Smooth muscle cell (in vitro differentiated cells): Measurements from ENCODE around the gene RBMS1. TPM values are rescaled to one million over a fixed set of nuclear protein-coding genes. Genes with fewer than 3 reads are reported as not detected.
A peak's percentile ranks its signal among the peaks of the same experiment; 100 is the strongest.

Source experiments
- DNase-seq: peaks from one replicate; lab custom pipeline; 2025; ENCODE audit not compliant: unreplicated experiment; lab: John Stamatoyannopoulos, UW
- H2AFZ ChIP-seq: fragments of 200-600 bp; sonication (generic); 2 replicates; pipeline ENCODE4 v1.6.0; 2016; ENCODE audit warnings: antibody characterized with exemption, low read depth, mild to moderate bottlenecking
- H3F3A ChIP-seq: fragments of 200-600 bp; sonication (generic); 2 replicates; pipeline ENCODE4 v1.6.0; 2017; ENCODE audit warnings: antibody characterized with exemption, low read depth
- H3K27ac ChIP-seq: fragments of 200-600 bp; sonication (generic); 2 replicates; pipeline ENCODE4 v1.5.1; 2016; ENCODE audit warnings: low read depth, mild to moderate bottlenecking
- H3K27me3 ChIP-seq: fragments of 200-600 bp; sonication (generic); 2 replicates; pipeline ENCODE4 v1.6.1; 2016; ENCODE audit warnings: low read depth, mild to moderate bottlenecking
- H3K36me3 ChIP-seq: fragments of 200-600 bp; sonication (generic); 2 replicates; pipeline ENCODE4 v1.5.1; 2016; ENCODE audit warnings: low read depth
- H3K4me1 ChIP-seq: fragments of 200-600 bp; sonication (generic); 2 replicates; pipeline ENCODE4 v1.5.1; 2016; ENCODE audit warnings: low read depth
- H3K4me2 ChIP-seq: fragments of 200-600 bp; sonication (generic); 2 replicates; pipeline ENCODE4 v1.6.0; 2016; ENCODE audit warnings: mild to moderate bottlenecking
- H3K4me3 ChIP-seq: fragments of 200-600 bp; sonication (generic); 2 replicates; pipeline ENCODE4 v1.5.1; 2016; ENCODE audit warnings: mild to moderate bottlenecking
- H3K79me2 ChIP-seq: fragments of 200-600 bp; sonication (generic); 2 replicates; pipeline ENCODE4 v1.6.0; 2016; ENCODE audit warnings: low read depth, mild to moderate bottlenecking
- H3K9ac ChIP-seq: fragments of 200-600 bp; sonication (generic); 2 replicates; pipeline ENCODE4 v1.6.0; 2016; ENCODE audit warnings: low read depth
- H3K9me3 ChIP-seq: fragments of 200-600 bp; sonication (generic); replicated peaks from 2 replicates; pipeline ENCODE4 v1.5.1; 2016; ENCODE audit warnings: low read depth
- H4K20me1 ChIP-seq: fragments of 200-600 bp; sonication (generic); 2 replicates; pipeline ENCODE4 v1.6.0; 2016; ENCODE audit warnings: low read depth
- CTCF ChIP-seq: fragments of 200-600 bp; sonication (generic); IDR thresholded peaks from 2 replicates; pipeline ENCODE4 v1.5.1; 2017; ENCODE audit warnings: borderline replicate concordance, mild to moderate bottlenecking, antibody characterized with exemption; ENCODE audit not compliant: insufficient read depth, poor library complexity, severe bottlenecking
- WGBS: methylation state at CpG from one replicate; pipeline ENCODE4 v1.1.7; 2016; ENCODE audit warnings: low lambda C conversion rate; 5-methylcytosine and 5-hydroxymethylcytosine counted together
- polyA plus RNA-seq: library from polyadenylated mRNA; unstranded; fragments of >200 nt; fragmentation: Nextera tagmentation; extraction: Ambion mirVana; gene quantifications from 2 replicates; pipeline ENCODE4 v1.2.1, GENCODE V29; 2016
- total RNA-seq: library from RNA; depleted of rRNA; stranded (reverse); fragments of >200 nt; gene quantifications from 2 replicates; pipeline ENCODE4 v1.2.3, GENCODE V29; 2014

Gene RBMS1
- total and polyA plus RNA-seq, 2 experiments from 2014 or later, result 103 to 160 TPM

DNA sequence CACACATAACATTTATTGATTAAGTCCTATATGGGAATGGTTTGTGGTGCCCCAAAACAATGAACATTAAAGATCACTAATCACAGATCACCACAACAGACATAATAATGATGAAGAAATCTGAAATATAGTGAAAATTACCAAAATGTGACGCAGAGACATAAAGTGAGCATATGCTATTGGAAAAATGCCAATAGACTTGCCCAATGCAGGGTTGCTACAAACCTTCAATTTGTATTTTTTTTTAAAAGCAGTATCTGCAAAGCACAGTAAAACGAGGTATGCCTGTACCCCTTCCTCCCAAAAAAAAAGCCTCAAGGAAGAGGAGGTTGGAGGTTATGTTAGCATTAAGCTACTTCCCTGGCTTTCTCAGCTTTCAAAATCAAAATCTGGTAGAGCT is 131.1 kb downstream of the RBMS1 start:
- TF ChIP-seq CTCF, result no peak
- WGBS, result 96% methylated on average over 2 of the region's 2 CpGs
- H3K9ac ChIP-seq, result no peak overlapping the region

DNA sequence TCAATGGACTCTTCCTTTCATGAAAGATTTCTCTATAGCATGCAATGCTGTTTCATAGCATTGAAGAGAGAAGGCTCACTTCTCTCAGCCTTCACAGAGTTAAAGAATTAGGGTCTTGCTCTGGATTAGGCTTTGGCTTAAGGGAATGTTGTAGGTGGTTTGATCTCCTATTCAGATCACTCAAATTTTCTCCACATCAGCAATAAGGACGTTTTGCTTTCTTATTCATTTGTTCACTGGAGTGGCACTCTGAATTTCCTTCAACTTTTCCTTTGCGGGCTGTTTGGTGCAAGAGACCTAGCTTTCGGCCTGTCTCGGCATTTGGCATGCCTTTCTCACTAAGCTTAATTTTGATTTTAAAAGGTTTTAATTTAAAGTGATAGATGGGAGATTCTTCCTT is 131.6 kb downstream of the RBMS1 start:
- Histone ChIP-seq H3K27ac (no peak overlapping the region), H2AFZ (no peak overlapping the region), H3K36me3 (no peaks in the 10 kb centered on the region), H3F3A (peaks cover 8% of the 10 kb centered on the region), H3K4me3 (no peak overlapping the region), H3K27me3 (no peaks in the 10 kb centered on the region), H4K20me1 (peaks cover 98% of the 10 kb centered on the region), H3K4me2 (no peak overlapping the region), H3K4me1 (peaks cover 15% of the 10 kb centered on the region), H3K79me2 (peaks cover 100% of the 10 kb centered on the region), H3K9ac (no peak overlapping the region), H3K9me3 (no peaks in the 10 kb centered on the region)
- WGBS, result 92% methylated on average over 4 of the region's 4 CpGs
- DNase-seq, result no peak
- no peak for TF ChIP-seq CTCF

More for the DNA sequence above, 131.1 kb downstream of the RBMS1 start:
- Histone ChIP-seq H2AFZ (no peak overlapping the region), H3K4me2 (no peak overlapping the region), H3K9me3 (no peaks in the 10 kb centered on the region), H3F3A (peaks cover 8% of the 10 kb centered on the region), H3K36me3 (no peaks in the 10 kb centered on the region), H3K27me3 (no peaks in the 10 kb centered on the region), H3K4me3 (no peak overlapping the region), H4K20me1 (peaks cover 98% of the 10 kb centered on the region), H3K79me2 (peaks cover 100% of the 10 kb centered on the region), H3K27ac (peak overlapping the region; percentile 5), H3K4me1 (peaks cover 20% of the 10 kb centered on the region)
- DNase-seq, result no peak

DNA sequence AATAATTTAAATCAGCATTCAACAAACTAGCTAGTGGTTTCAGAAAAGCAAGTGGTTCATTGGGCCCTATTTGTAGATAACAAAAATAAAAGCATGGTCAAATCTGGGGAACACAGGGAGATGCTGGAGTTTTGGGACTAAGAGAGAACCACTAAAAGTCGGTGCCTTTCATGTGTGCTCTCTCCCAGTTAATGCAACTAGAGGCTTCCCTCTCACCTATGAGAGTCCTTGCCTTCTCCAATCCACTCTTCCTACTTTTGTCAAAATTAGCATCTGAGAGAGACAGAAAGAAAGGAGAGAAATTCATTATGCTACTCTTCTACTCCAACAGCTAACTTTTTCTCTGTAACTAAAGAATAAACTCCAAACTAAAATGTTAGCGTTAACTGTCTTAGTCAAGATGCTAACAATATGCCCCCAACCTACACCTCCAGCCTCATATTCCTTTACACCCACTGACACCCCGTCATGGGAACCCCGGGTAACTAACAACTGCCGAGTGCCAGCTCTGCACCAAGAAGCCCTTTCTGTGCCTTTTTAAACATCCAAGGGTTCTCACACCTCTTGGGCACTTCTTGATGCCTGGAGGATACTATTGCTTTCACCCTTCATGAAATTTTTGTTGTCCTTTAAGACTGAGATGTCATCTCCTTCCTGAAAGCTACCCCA is 133.4 kb downstream of the RBMS1 start:
- Histone ChIP-seq H3K4me1 (peaks cover 7% of the 10 kb centered on the region), H3F3A (peaks cover 8% of the 10 kb centered on the region), H3K4me2 (no peak overlapping the region), H3K9ac (no peak overlapping the region), H3K79me2 (peaks cover 100% of the 10 kb centered on the region), H3K4me3 (no peak overlapping the region), H3K9me3 (no peaks in the 10 kb centered on the region), H3K27me3 (no peaks in the 10 kb centered on the region), H2AFZ (no peak overlapping the region), H4K20me1 (peaks cover 95% of the 10 kb centered on the region), H3K27ac (peak overlapping the region; percentile 24), H3K36me3 (no peaks in the 10 kb centered on the region)
- 86% methylated on average over 5 of the region's 5 CpGs for WGBS
- DNase-seq, result no peak
- TF ChIP-seq CTCF, result no peak

DNA sequence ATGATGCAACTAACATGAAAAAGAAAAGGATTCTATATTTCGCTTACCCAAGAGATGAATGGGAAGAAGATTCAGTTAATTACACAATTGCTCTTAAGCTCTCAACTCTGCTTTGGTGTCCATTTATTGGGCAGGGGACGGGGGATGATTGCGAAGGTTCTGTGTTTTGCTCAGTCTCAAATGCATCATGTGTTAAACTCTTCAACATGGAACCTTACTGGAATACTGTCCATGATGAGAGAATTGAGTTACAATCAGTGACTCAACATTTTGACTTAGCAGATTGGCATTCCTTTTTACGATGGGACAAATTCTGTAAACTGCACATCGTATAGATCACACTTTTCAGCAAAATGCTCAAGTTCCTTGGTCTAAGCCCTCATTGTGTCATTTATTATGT is 135.6 kb downstream of the RBMS1 start:
- no peak for DNase-seq
- Histone ChIP-seq H3F3A (peaks cover 4% of the 10 kb centered on the region), H3K4me3 (no peak overlapping the region), H3K27ac (peak overlapping the region; percentile 85), H3K4me1 (no peaks in the 10 kb centered on the region), H3K4me2 (peak overlapping the region; percentile 43), H3K36me3 (no peaks in the 10 kb centered on the region), H3K9ac (no peak overlapping the region), H4K20me1 (peaks cover 91% of the 10 kb centered on the region), H3K79me2 (peaks cover 100% of the 10 kb centered on the region), H2AFZ (no peak overlapping the region), H3K9me3 (no peaks in the 10 kb centered on the region), H3K27me3 (no peaks in the 10 kb centered on the region)
- 42% methylated on average over 5 of the region's 5 CpGs for WGBS
- no peak for TF ChIP-seq CTCF
